ENCODE measurements around the gene BBX.

BBX gene

GRCh38 chr3:107745354-107745753 is 222.6 kb downstream of the BBX start:
- no peak for DNase-seq
- H4K20me1 ChIP-seq (ENCODE audit: insufficient read depth, low read length) = 0 out of 2 replicates have a peak, but pooled peaks cover 6% of the 10 kb centered on the region
- no peaks in the 10 kb centered on the region for H3K27me3 ChIP-seq (ENCODE audit: insufficient read depth, low read length, poor library complexity)
- no peaks in the 10 kb centered on the region for H3K9me3 ChIP-seq (ENCODE audit: insufficient read depth, low read length, severe bottlenecking)
- H3K9ac ChIP-seq (ENCODE audit: low read depth, low read length) = no peak overlapping the region
- no peaks in the 10 kb centered on the region for H3K4me1 ChIP-seq (ENCODE audit: insufficient read depth, low read length)
- H2AFZ ChIP-seq (ENCODE audit: low read depth, low read length) = no peak overlapping the region
- H3K79me2 ChIP-seq (ENCODE audit: insufficient read depth, low read length) = no peaks in the 10 kb centered on the region
- H3K27ac ChIP-seq (ENCODE audit: low read length) = no peak overlapping the region
- no peak overlapping the region for H3K4me2 ChIP-seq (ENCODE audit: insufficient read depth, low read length)
- no peak for ATAC-seq (ENCODE audit: insufficient read depth, low read depth)
- TF ChIP-seq, protein P1, sequence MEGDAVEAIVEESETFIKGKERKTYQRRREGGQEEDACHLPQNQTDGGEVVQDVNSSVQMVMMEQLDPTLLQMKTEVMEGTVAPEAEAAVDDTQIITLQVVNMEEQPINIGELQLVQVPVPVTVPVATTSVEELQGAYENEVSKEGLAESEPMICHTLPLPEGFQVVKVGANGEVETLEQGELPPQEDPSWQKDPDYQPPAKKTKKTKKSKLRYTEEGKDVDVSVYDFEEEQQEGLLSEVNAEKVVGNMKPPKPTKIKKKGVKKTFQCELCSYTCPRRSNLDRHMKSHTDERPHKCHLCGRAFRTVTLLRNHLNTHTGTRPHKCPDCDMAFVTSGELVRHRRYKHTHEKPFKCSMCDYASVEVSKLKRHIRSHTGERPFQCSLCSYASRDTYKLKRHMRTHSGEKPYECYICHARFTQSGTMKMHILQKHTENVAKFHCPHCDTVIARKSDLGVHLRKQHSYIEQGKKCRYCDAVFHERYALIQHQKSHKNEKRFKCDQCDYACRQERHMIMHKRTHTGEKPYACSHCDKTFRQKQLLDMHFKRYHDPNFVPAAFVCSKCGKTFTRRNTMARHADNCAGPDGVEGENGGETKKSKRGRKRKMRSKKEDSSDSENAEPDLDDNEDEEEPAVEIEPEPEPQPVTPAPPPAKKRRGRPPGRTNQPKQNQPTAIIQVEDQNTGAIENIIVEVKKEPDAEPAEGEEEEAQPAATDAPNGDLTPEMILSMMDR (IDR thresholded peaks at IDR 0.05; ENCODE audit: borderline replicate concordance, extremely low read depth, low read length, poor library complexity, severe bottlenecking) = no peak
- no peak for TF ChIP-seq EZH2 (IDR thresholded peaks at IDR 0.05; ENCODE audit: borderline replicate concordance, low read depth, low read length, severe bottlenecking)
- H3K36me3 ChIP-seq (ENCODE audit: insufficient read depth, low read length) = peaks cover 20% of the 10 kb centered on the region; the same call in 1 of the 2 replicates
- H3K4me3 ChIP-seq (ENCODE audit: low read depth in 1 of 2, low read length in 2 of 2) = no peak overlapping the region

GRCh38 chr3:107752202-107752990 is 229.6 kb downstream of the BBX start:
- H3K4me3 ChIP-seq (ENCODE audit: low read depth in 1 of 2, low read length in 2 of 2) = no peak overlapping the region

GRCh38 chr3:107753494-107753893 is 230.7 kb downstream of the BBX start:
- Histone ChIP-seq H3K4me3 (ENCODE audit: low read depth in 1 of 2, low read length in 2 of 2) (no peak overlapping the region), H3K4me1 (ENCODE audit: insufficient read depth, low read length) (no peaks in the 10 kb centered on the region), H3K27ac (ENCODE audit: low read length) (no peak overlapping the region), H3K36me3 (ENCODE audit: insufficient read depth, low read length) (peaks cover 34% of the 10 kb centered on the region; the same call in 1 of the 2 replicates), H3K4me2 (ENCODE audit: insufficient read depth, low read length) (no peak overlapping the region), H2AFZ (ENCODE audit: low read depth, low read length) (no peak overlapping the region), H3K9me3 (ENCODE audit: insufficient read depth, low read length, severe bottlenecking) (no peaks in the 10 kb centered on the region), H4K20me1 (ENCODE audit: insufficient read depth, low read length) (no peaks in the 10 kb centered on the region), H3K79me2 (ENCODE audit: insufficient read depth, low read length) (no peaks in the 10 kb centered on the region), H3K9ac (ENCODE audit: low read depth, low read length) (no peak overlapping the region), H3K27me3 (ENCODE audit: insufficient read depth, low read length, poor library complexity) (no peaks in the 10 kb centered on the region)
- no peak for TF ChIP-seq EZH2 (IDR thresholded peaks at IDR 0.05; ENCODE audit: borderline replicate concordance, low read depth, low read length, severe bottlenecking)
- TF ChIP-seq, protein P1 (IDR thresholded peaks at IDR 0.05; ENCODE audit: borderline replicate concordance, extremely low read depth, low read length, poor library complexity, severe bottlenecking) = peak; percentile 69
- peak; percentile 96 for ATAC-seq (ENCODE audit: insufficient read depth, low read depth)
- DNase-seq = peak; percentile 56

More at GRCh38 chr3:107752202-107752990, 229.6 kb downstream of the BBX start:
- H3K27ac ChIP-seq (ENCODE audit: low read length) = no peak overlapping the region
- no peak overlapping the region for H2AFZ ChIP-seq (ENCODE audit: low read depth, low read length)
- ATAC-seq (ENCODE audit: insufficient read depth, low read depth) (peak; percentile 70), DNase-seq (no peak)
- H3K9me3 ChIP-seq (ENCODE audit: insufficient read depth, low read length, severe bottlenecking) = no peaks in the 10 kb centered on the region
- H3K4me1 ChIP-seq (ENCODE audit: insufficient read depth, low read length) = no peaks in the 10 kb centered on the region
- H3K9ac ChIP-seq (ENCODE audit: low read depth, low read length) = no peak overlapping the region
- H3K36me3 ChIP-seq (ENCODE audit: insufficient read depth, low read length) = peaks cover 31% of the 10 kb centered on the region; the same call in 1 of the 2 replicates
- TF ChIP-seq, protein P1 (IDR thresholded peaks at IDR 0.05; ENCODE audit: borderline replicate concordance, extremely low read depth, low read length, poor library complexity, severe bottlenecking) = peak; percentile 62
- no peak for TF ChIP-seq EZH2 (IDR thresholded peaks at IDR 0.05; ENCODE audit: borderline replicate concordance, low read depth, low read length, severe bottlenecking)
- H3K4me2 ChIP-seq (ENCODE audit: insufficient read depth, low read length) = no peak overlapping the region
- no peaks in the 10 kb centered on the region for H4K20me1 ChIP-seq (ENCODE audit: insufficient read depth, low read length)
- H3K27me3 ChIP-seq (ENCODE audit: insufficient read depth, low read length, poor library complexity) = no peaks in the 10 kb centered on the region
- no peaks in the 10 kb centered on the region for H3K79me2 ChIP-seq (ENCODE audit: insufficient read depth, low read length)

Data from DND-41 (cell line).